ENCODE measurements around the gene RUNX3.
"Not testable (repeated sequence)": the region's sequence is repeated elsewhere in the genome, so short reads cannot be mapped to it uniquely, and the experiment has no call there.

RUNX3 gene

GRCh38 chr1:24900486-24900849 is 29.6 kb downstream of the RUNX3 start:
- no peak for DNase-seq

GRCh38 chr1:24899581-24900485 is 30.2 kb downstream of the RUNX3 start:
- no peak for DNase-seq

DNA sequence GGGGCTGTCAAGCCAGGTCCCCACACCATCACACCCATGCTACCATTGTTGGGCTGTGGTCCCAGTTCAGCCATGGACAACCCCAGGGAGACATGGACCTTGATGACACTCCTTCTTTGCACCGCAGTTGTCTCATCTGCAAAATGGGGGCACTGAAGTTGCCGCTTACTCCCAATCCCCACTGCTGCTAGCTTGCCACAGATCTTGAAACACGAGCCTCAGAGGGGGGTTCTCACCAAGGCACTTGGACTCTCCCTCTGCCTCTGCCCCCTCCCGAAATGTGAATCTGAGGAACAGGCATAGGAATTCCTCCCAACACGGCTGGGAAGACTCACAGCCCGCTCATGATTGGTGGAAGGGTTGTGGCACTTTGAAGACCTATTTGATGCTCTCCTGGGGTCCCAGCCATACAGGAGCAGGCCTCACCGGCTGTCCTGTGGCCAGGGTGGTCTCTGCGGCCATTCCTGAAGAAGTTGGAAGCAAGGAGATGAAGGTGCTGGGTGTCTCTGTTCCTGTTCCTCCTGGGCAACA is 31.1 kb downstream of the RUNX3 start:
- DNase-seq, result no peak

DNA sequence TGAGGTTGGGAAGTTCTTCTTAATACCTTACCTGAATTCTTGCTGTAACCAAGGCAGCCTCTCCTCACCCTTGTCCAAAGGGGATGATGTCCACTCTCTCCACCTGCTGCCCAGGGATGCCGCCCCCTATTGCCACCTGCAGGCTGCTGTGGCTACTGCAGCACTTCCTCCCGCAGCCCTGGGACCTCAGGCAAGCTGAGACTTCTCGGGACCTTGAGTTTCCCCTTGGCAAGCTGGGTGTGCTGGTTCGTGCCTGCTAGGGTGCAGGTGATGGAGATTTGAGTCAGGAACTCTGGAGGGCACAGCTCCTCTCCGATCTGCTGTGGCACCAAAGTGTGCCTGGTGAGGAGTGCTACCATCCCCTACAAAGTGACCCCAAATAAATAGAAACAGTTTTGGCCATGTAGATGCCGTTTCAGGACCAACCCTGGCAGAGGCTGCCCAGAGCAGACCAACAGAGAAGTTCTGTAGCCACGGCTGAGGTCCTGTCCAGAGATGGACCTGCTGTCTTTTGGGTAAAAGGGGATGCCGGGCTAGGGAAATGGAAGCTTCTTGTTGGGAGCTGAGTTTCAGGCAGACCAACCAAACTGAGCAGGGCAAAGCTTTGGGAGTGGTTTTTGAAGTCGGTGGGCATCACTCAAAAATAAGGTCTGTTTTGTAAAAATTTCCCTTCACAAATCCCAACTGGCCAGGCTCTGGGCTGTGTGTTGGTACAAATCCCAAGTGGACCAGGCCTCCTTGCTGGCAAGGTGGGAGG is 31.7 kb downstream of the RUNX3 start:
- DNase-seq, result peak; percentile 25

DNA sequence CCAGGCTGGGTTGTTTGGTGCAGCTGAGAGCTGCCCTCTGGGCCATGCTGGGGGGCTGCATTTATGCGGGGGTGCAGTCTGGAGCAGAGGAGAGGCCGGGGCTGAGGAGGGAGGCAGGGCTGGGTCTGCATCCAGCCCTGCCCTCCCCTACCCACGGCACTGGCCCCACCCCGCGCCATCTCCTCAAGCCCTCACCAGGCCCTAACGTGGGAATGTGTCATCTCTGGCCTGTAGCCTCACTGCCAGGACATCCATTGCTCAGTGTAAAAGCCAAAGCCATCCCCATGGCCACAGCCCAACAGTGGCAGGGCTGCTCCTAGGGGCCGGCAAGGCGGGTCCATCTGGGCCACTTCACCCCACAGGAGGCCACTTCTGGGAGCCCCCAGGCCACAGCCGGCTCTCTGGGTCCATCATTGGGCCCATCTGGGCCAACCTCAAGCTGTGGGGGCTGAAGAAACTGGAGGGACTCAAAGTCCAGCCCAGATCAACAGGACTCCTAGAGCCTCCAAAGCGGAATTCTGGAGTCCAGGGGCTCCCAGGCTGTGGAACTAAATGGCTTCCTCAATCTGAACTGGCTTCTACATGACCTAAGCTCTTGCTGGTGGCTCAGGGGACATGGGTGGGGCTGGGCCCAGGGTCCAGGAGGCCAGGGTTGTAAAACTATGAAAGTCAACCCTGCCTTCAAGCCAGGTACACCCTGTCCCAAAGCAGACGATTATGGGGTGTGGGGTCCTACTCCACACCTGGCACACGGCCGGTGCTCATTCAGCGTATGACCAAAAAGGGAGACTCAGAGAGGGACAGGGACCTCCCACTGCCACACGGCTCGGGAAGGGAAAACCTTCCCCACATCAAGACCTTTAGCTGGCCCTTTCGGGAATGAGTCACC is 32.6 kb downstream of the RUNX3 start:
- no peak for DNase-seq

GRCh38 chr1:24896596-24897262 is 33.3 kb downstream of the RUNX3 start:
- DNase-seq, result no peak

GRCh38 chr1:24896176-24896575 is 33.9 kb downstream of the RUNX3 start:
- DNase-seq, result no peak

- no peak for DNase-seq
Measured at GRCh38 chr1:24895511-24895910, 34.6 kb downstream of the RUNX3 start.

GRCh38 chr1:24894002-24894401 is 36.1 kb downstream of the RUNX3 start:
- no peak for DNase-seq

GRCh38 chr1:24893431-24893830 is 36.6 kb downstream of the RUNX3 start:
- no peak for DNase-seq

- no peak for DNase-seq
Measured at GRCh38 chr1:24892188-24893153, 37.6 kb downstream of the RUNX3 start.

DNA sequence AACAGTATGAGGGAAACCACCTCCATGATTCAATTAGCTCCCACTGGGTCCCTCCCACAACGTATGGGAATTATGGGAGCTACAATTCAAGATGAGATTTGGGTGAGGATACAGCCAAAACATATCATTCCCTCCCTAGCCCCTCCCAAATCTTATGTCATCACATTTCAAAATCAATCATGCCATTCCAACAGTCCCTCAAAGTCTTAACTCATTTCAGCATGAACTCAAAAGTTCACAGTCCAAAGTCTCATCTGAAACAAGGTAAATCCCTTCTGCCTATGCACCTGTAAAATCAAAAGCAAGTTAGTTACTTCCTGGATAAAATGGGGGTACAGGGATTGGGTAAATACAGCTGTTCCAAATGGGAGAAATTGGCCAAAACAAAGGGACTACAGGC is 38.7 kb downstream of the RUNX3 start:
- DNase-seq, result not testable (repeated sequence)

- no peak for DNase-seq
Measured at GRCh38 chr1:24890887-24891286, 39.2 kb downstream of the RUNX3 start.

- DNase-seq, result peak; percentile 72
Measured at GRCh38 chr1:24888971-24889676, 41.0 kb downstream of the RUNX3 start.

DNA sequence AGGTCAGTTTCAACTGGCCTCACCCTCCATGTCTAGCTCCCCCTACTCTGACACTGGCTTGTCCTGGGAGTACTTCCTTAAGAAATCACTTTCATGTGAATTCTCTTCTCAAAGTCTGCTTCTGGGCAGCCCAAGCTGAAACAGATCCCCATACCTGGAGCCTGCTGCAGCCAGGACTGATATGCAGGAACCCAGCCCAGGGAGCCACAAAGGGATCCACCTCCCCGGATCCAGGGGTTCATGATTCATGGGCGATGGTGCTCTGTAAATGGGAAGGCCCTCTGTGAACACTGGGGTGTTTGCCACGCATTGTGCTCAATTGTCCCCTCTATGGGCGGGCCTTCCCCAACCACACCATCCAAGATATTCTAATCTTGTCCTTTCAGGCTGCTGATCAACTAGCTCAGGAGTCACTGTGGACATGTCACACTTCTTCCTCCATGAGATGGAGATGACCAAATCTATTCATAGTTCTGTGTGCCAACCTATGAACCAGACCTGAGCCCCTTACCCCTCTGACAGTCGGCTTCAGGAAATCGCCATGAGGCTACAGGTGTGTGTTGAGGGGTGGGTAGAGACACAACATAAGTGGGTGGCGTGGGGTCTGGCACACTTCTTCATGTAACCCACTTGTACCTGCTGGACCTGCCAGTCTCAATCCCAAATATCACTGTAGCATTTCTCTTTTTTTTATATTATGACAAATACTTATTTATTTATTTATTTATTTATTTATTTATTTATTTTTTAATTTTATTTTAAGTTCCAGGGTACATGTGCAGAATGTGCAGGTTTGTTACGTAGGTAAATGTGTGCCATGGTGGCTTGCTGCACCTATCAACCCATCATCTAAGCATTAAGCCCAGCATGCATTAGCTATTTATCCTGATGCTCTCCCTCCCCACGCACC is 41.8 kb downstream of the RUNX3 start:
- DNase-seq, result no peak

GRCh38 chr1:24886241-24886640 is 43.8 kb downstream of the RUNX3 start:
- no peak for DNase-seq

- no peak for DNase-seq
Measured at GRCh38 chr1:24884751-24885150, 45.3 kb downstream of the RUNX3 start.

- no peak for DNase-seq
Measured at GRCh38 chr1:24881034-24881433, 49.0 kb downstream of the RUNX3 start.

Measured in fibroblast of skin of scalp (primary cell).